AG09309 (cell line): Measurements from ENCODE around the gene RPP30.

ENCODE experiments used
- DNase-seq: peaks from one replicate; pipeline ENCODE4 v3.0.0-alpha.2; 2010; ENCODE audit warnings: low read depth
- H3K4me3 ChIP-seq: 2 replicates; pipeline ENCODE4 v1.5.1; 2011; ENCODE audit warnings: mild to moderate bottlenecking, low read depth, low read length, moderate library complexity; ENCODE audit not compliant: control insufficient read depth
- CTCF ChIP-seq: IDR thresholded peaks from 2 replicates; pipeline ENCODE4 v1.5.1; 2011; ENCODE audit warnings: mild to moderate bottlenecking, low read depth, low read length, inconsistent platforms; ENCODE audit not compliant: insufficient read depth, control insufficient read depth; ENCODE audit errors: missing control alignments

RPP30 gene

GRCh38 chr10:90845726-90846125 lies 26.0 kb upstream of the RPP30 start:
- TF ChIP-seq CTCF = no peak
- H3K4me3 ChIP-seq = no peak overlapping the region
- no peak for DNase-seq

GRCh38 chr10:90846746-90847145 lies 25.0 kb upstream of the RPP30 start:
- DNase-seq = no peak
- no peak for TF ChIP-seq CTCF
- no peak overlapping the region for H3K4me3 ChIP-seq

- no peak overlapping the region for H3K4me3 ChIP-seq
- DNase-seq = no peak
- no peak for TF ChIP-seq CTCF
Measured at GRCh38 chr10:90847436-90847835, 24.3 kb upstream of the RPP30 start.

GRCh38 chr10:90849956-90850749 lies 21.6 kb upstream of the RPP30 start:
- H3K4me3 ChIP-seq = no peak overlapping the region
- no peak for DNase-seq
- no peak for TF ChIP-seq CTCF

GRCh38 chr10:90855126-90855525 lies 16.6 kb upstream of the RPP30 start:
- no peak overlapping the region for H3K4me3 ChIP-seq
- TF ChIP-seq CTCF = no peak
- no peak for DNase-seq

- H3K4me3 ChIP-seq = no peak overlapping the region
- DNase-seq = no peak
- TF ChIP-seq CTCF = no peak
Measured at GRCh38 chr10:90856261-90856660, 15.5 kb upstream of the RPP30 start.
